Occipital lobe (tissue), 2 donors: ENCODE data around the gene TMIGD2. TPM values are rescaled to one million over a fixed set of nuclear protein-coding genes. Genes with fewer than 3 reads are reported as not detected.
"Not testable (repeated sequence)": the region's sequence is repeated elsewhere in the genome, so short reads cannot be mapped to it uniquely, and the experiment has no call there.

Experiments
- DNase-seq: peaks from one replicate; lab custom pipeline; 2025; lab: John Stamatoyannopoulos, UW
- total RNA-seq: library from RNA; depleted of rRNA; stranded (reverse); fragments of >200 nt; gene quantifications from one replicate; pipeline ENCODE4 v1.2.3, GENCODE V29; 2014

TMIGD2 gene, protein sequence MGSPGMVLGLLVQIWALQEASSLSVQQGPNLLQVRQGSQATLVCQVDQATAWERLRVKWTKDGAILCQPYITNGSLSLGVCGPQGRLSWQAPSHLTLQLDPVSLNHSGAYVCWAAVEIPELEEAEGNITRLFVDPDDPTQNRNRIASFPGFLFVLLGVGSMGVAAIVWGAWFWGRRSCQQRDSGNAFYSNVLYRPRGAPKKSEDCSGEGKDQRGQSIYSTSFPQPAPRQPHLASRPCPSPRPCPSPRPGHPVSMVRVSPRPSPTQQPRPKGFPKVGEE
- 2.7 TPM for total RNA-seq

DNA sequence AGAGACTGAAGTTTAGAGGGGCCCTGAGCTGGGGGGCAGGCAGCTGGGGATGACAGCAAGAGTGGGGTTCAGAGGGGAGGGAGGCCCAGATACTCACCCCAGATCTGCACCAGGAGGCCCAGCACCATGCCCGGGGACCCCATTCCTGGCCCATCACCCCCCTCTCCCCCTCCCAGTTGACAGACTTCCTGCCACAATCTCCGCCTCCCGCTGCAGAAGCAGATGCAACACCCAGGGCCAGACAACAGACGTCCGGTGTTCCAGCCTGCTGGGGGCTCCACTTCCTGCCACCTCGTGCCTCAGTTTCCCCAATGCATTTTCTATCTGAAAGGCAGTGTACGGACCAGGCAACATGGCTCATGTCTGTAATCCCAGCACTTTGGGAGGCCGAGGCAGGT lies at the start of gene TMIGD2:
TSS of gene TMIGD2 (minus strand) at position 147 of the 398 bp plus-strand sequence. CDS start at position 143, 4 bp downstream.
- no peak for DNase-seq

DNA sequence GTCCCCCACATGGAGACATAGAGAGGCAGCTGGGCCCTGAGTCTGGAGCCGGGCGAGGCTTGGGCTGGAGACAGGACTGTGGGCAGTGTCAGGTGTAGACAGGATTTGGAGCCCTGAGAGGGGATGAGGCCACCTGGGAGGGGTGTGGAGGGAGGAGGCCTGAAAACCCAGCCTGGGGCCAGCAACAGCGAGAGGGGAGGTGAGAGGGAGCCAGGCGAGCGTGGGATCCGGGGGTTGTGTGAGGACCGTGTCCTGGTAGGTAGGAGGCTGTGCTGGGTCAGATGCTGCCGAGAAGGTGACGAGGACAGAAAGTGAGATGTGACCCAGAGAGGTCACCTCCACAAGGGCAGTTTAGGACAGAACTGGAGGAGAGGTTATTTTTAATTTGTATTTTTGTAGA lies 48.5 kb upstream of the TMIGD2 start:
- no peak for DNase-seq

DNA sequence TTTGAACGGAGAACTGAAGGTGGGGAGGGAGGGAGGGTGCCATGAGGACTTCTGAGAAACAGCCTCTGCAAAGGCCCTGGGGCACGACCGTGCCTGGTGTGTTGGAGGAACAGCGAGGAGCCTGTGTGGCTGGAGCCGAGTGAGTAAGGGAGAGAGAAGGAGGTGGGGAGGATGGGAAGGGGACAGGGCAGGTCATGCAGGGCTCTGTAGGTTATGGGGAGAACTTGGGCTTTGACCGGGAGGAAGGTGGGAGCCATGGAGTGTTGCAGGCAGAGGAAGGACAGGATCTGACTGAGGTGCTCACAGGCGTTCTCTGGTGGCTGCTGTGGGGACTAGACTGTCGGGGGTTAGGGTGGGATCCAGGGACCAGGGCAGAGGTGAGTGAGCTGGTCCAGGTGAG lies 47.9 kb upstream of the TMIGD2 start:
- no peak for DNase-seq

DNA sequence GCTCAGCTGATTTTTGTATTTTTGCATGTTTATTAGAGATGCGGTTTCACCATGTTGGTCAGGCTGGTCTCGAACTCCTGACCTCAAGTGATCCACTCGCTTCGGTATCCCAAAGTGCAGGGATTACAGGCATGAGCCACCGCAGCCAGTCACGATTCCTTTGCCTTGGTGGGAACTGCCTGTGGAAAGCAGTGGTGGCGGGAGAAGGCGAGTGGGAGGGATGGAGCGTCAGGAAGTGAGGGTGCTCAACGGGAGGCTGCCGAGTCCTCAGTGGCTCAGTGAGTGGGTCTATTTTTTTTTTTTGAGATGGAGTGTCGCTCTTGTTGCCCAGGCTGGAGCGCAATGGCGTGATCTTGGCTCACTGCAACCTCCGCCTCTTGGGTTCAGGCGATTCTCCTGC lies 47.0 kb upstream of the TMIGD2 start:
- not testable (repeated sequence) for DNase-seq

DNA sequence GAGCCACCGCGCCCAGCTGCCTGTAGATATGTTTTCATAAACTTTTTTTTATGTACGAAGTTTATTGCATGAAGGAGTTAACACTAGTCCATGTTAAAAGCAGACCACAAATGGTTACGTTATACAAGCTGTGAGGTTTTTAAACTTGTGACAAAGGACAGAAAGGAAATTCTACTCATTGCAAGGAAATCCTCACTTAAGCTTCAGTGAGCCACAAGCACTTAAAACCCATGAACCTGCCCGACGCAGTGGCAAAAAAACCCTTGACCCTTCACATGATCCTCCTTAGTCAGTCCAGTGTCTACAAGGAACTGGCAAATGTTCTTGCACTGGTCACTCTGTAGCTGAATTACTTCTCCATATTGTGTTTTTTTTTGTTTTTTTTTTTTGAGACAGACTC lies 45.3 kb upstream of the TMIGD2 start:
- DNase-seq, result no peak

DNA sequence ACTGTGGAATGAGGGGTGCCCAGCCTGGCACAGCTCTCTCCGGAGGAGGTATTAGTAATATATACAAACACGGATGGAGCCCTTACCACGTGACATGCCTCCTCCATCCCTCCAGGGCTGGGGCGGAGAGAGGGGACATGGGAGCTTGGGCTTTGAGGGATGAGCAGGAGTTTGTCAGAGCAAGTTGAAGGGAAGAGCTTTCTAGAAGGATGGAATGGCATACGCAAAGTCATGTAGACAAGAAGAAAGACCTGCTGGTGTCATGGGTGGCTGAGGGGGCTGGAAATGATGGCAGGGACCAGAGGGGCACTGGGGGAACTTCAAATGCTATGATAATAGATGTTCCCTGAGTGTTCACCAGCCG lies 43.8 kb upstream of the TMIGD2 start:
- DNase-seq, result no peak

DNA sequence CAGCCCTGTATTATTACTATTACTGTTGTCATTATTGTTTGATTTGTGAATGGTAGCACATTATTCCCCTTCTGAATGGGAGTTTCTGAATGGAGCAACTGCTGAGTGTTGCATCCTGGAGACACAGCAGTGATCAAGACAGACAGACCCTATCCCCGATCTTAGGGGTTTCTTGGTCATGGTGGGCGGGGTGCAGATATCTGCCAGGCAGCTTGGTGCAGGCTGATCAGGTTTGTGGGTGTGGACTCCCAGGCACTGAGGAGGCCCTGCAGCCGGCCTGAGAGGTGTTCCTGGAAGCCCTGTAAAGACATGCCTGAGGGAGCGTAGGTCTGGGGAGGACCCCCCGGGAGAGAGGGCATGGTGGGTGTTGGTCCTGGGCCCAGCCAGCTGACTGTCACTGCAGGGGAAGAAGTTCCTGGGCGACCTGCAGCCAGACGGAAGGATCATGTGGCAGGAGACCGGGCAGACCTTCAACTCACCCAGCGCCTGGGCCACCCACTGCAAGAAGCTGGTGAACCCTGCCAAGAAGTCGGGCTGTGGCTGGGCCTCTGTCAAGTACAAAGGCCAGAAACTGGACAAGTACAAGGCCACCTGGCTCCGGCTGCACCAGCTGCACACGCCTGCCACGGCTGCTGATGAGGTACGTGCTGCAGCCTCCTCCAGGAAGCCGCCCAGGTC lies 43.3 kb upstream of the TMIGD2 start:
- no peak for DNase-seq

DNA sequence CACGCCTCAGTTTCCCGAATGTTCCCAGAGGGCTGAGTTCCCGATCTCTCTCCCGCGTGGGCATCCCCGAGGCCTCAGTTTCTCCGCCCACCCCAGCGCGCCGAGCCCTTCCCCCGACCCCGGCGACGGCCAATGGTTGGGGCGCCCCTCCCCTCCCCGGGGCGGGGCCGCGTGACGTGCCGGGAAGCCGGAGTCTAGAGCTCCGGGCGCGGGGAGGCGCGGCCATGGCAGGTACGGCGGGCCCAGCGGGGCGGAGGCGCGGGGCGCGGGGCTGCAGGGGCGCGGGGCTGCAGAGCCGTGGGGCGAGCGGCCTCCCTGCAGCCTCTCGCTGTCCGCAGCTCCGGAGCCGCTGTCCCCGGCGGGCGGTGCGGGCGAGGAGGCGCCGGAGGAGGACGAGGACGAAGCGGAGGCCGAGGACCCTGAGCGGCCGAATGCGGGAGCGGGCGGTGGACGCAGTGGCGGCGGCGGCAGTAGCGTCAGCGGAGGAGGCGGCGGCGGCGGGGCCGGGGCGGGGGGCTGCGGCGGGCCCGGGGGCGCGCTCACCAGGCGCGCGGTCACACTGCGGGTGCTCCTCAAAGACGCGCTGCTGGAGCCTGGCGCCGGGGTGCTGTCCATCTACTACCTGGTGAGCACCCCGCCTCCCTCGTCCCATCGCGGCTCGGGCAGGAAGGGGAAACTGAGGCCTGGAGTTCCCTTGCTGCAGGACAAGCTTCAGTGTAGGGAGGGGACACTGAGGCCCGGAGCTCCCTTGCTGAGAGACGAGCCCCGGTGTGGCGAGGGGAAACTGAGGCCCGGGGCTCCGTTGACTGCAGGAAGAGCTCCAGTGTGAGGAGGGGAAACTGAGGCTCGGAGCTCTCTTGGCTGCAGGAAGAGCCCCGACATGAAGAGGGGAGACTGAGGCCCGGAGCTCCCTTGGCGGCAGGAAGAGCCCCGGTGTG lies 41.5 kb upstream of the TMIGD2 start, which contains the start of gene MPND:
TSS of gene MPND (plus strand) at position 193 of the 938 bp plus-strand sequence. CDS start at position 225, 32 bp downstream.
- peak; percentile 92 for DNase-seq

DNA sequence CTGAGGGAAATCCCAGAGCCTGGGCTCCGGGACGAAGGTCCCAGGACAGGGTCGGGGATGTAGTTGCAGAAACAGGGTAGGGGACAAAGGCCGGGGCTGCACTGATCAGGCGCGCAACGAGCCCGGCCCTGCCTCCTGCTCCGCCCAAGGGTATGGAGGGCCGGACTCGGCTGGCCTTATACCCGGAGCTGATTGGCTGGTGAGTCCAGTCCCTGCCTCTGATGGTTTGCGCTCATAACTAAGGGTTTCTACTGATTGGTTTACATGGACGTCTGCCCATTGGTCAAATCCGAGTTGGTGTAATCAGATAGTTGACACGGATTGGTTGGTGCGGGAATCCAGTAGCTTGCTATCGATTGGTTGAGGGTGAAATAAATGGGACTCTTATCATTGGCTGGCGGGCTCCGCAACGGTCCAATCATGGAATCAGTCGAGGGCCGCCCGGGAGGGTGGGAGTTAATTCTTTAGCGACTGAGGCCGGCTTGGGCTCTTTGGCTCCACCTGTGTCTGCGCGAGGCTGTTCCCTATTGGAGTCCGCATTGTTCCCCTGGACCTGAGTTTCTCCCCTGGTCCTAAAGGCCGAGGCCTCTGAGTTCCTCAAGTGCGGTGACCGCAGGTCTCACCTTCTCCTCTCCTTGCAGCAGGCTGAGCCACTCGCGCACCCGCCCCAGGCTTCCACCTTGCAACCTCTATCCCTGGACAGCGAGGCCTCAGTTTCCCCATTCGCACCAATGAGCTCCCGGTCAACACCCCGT lies 40.6 kb upstream of the TMIGD2 start:
- peak; percentile 94 for DNase-seq

DNA sequence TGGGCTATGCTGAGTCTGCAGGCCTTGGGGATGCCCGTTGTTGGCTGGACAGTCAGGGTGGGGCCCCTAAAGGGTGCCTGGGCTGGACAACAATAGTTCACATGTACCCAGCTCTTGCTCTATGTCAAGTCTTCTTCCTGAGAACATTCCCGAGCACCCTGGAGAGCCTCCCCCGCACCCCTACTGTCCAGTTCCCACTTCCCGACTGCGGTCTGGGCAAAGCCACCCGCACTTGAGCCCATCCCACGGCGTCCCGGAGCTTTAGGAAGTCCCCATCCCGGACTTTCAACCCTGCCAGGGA lies 40.1 kb upstream of the TMIGD2 start:
- DNase-seq, result no peak

DNA sequence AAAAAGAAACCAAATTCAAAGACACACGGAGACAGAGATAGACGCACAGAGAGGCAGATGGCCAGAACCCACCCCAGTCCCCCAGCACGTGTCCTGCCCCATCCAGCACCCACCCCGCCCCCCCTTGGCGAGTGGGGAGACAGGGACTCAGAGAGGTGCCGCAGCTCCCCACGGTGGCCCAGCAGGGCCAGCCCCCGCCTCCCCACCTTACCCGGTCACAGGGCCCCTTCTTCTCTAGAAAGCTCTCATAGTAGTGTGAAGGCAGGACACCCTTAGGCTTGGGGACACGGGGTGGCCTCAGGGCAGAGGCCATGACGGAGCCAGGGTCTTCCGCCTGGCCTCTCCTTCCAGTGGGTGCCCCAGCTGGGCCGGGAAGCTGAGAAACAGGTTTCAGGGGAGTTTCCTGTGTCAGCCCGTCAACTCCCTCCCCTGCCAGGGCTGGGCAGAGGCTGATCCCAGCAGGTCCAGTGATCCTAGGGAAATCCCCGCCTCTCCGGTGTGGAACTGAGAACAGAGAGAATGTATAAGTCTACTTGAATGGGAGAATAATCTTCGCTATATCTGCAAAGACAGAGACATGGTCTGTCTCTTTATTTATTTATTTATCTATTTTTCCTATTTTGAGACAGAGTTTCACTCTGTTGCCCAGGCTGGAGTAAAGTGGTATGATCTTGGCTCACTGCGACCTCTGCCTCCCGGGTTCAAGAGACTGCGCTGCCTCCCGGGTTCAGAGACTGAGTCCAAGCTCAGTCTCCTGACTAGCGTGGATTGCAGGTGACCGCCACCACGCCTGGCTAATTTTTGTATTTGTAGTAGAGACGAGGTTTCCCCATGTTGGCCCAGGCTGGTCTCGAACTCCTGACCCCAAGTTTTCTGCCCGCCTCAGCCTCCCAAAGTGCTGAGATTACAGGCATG lies 36.5 kb upstream of the TMIGD2 start, which contains the start of gene STAP2:
TSS of gene STAP2 (minus strand) at position 387 of the 915 bp plus-strand sequence. CDS start at position 313, 74 bp downstream.
- no peak for DNase-seq

DNA sequence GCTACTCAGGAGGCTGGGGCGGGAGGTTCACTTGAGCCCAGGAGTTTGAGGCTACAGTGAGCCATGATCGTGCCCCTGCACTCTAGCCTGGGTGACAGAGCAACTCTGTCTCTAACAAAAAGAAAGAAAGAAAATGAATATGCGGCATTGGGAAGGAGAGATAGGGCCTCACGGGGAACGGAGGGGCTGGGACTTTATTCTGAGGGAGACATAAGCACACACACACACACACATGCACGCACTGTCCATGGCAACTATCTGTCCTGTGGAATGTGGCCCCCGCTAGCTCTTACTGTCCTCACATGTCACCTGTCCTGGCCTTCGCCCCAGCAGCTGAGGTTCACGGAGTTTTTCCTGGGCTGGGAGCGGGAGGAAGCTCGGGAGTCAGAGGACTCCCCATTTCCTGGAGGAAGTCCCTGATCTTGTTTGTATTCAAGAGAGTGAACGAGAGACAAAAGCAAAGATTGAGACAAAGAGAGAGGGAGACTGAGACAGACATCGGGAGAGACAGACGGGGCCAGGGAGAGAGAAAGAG lies 35.8 kb upstream of the TMIGD2 start:
- no peak for DNase-seq

DNA sequence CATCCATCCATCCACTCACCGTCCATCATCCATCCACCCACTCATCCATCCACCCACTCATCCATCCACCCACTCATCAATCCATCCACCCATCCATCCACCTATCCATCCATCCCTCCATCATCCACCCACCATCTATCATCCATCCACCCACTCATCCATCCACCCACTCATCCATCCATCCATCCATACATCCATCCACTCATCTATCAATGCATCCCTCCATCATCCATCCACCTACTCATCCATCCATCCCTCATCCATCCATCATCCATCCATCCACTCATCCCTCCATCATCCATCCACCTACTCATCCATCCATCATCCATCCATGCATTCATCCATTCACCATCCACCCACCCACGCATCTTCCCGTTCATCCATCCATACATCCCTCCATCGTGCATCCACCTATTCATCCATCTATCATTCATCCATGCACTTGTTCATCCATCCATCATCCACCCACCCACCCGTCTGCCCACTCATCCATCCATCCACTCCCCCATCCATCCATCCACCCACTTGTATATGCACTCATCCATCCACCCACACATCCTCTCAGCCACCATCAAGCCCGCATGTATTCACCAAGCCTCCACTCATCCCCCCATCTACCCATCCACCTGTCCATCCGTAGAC lies 32.9 kb upstream of the TMIGD2 start:
- DNase-seq, result no peak

DNA sequence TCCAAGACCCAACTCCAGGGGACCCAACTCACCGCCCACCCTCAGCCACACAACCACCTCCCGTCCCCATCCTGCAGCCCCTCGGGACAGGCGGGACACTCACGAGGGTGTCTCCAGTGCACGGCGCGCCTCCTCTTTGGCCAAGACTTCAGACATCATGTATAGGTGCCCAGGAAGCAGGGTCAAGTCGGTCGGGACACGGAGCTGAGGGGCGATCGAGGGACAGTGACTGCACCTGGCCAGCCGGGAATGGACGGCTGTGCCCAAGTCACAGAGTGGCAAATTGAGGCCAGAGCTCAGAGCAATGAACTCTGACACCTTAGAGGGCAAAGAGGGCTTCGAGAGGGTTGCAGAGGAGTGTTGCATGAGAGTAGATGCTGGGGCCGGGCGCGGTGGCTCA lies 27.7 kb upstream of the TMIGD2 start:
- no peak for DNase-seq

DNA sequence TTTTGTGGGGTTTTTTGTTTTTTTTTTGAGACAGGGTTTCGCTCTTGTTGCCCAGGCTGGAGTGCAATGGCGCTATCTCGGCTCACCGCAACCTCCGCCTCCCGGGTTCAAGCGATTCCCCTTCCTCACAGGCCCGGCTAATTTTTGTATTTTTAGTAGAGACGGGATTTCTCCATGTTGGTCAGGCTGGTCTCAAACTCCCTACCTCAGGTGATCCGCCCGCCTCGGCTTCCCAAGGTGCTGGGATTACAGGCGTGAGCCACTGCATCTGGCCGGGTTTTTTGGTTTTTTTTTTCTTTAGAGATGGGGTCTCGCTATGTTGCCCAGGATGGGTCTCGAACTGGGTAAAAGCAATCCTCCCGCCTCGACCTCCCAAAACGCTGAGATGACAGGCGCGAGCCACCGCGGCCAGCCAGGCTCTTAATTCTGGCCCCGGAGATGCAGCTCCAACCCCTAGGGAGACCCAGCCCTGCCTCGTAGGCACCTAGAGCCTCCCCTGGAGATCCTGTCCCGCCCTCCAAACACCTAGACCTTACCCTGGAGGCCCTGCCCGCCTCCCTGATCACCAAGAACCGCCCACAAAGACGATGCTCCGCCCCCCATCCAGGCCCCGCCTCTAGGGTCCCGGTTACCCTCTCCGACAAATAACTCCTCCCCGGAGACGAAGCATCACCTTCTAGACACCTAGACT lies 26.9 kb upstream of the TMIGD2 start:
- not testable (repeated sequence) for DNase-seq

DNA sequence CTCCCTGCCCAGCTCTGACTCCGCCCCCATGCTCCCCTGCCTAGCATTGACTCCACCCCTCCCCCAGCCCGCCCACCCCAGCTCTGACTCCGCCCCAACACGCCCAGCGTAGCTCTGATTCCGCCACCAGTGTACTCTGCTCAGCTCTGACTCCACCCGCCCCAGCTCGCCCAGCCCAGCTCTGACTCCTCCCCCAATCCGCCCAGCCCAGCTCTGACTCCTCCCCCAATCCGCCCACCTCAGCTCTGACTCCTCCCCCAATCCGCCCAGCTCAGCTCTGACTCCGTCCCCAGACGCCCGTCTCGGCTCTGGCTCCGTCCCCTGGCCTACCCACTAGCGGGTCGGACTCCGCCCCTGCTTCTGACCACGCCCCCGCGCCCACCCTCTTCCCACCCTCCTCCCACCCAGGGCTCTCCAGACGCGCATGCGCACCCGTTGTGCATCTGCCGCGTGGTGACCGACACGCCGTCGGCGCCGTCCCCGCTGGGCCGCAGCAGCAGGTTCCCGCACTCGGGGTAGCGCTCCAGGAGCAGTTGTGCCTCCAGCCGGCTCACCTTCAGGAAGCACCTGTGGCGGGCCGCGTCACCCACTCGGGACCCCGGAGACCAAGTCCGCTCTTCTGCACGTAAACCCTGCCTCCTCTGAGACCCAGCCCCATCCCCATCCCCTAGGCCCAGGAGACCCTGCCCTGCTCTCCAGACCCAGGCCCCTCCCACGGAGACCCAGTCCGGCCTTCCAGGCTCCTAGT lies 26.2 kb upstream of the TMIGD2 start:
- DNase-seq, result peak; percentile 96

DNA sequence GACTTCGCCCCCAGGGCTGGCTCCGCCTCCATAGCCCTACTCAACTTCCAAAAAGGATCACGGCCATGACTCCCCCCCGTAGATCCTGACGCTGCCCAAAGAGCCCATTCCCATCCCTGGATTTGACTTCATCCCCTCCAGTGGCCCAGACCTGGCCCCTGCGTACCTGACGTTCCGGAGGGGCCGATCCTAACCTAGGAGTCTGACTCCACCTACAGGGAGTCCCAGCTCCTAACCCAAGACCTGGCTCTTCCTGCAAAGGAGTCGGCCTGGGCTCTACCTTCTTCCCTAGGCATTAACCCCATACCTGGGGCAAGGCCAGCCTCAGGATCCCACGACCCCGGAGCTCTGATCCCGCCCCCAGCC lies 25.7 kb upstream of the TMIGD2 start:
- DNase-seq, result no peak

DNA sequence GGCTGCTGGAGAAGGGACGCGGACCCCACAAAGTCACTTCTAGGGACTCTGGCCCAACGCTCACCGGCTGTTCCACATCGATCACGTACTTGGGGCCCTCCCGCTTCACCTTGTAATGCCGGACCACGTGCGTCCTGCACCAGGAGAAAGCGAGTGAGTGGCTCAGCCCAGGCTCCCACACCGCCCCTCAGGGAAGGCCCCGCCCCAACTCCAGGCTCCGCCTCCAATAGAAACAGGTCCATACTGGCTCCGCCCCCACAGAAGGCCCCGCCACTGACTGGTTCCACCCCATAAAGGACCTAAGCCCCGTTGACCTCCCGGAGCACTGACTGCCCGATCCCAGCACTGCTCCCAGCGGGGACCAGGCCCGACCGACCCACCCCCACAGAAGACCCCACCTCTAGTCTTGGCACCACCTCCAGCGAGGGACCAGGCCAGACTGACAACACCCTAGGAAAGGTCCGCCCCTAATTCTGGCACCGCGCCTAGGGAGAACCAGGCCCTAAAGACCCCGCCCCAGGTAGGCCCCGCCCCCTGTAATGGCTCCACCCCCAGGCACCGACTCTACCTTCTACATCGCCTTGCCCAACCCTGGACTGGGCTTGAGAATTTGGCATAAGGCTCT lies 25.2 kb upstream of the TMIGD2 start:
- peak; percentile 46 for DNase-seq
